Measurements from ENCODE around the gene SLC5A9. TPM values are rescaled to one million over a fixed set of nuclear protein-coding genes. Genes with fewer than 3 reads are reported as not detected.
"Not testable (repeated sequence)": the region's sequence is repeated elsewhere in the genome, so short reads cannot be mapped to it uniquely, and the experiment has no call there.

SLC5A9 gene
- total RNA-seq, 1 experiment from 2014 or later: not detected

GRCh38 chr1:48292706-48293105 lies 70.2 kb downstream of the SLC5A9 start:
- no peak overlapping the region for H4K91ac ChIP-seq (ENCODE audit: insufficient read length, low read depth, low read length)
- no peak overlapping the region for H3K4me2 ChIP-seq (ENCODE audit: insufficient read depth, insufficient read length, low read length)
- no peak overlapping the region for H4K8ac ChIP-seq (replicated peaks; ENCODE audit: insufficient read length, low read depth, low read length)
- H3K79me2 ChIP-seq (ENCODE audit: insufficient read depth, low read length): no peaks in the 10 kb centered on the region
- no peak for TF ChIP-seq CTCF (conservative IDR thresholded peaks at IDR 0.05)
- H2AFZ ChIP-seq (ENCODE audit: low read length): no peak overlapping the region
- H2BK120ac ChIP-seq (ENCODE audit: low read depth, low read length, poor library complexity, severe bottlenecking): no peak overlapping the region
- Mint-ChIP-seq H3K4me3 (no peak overlapping the region), H3K27ac (peak overlapping the region in 1 of 3 experiments; percentile 80; a peak in 1 of 7 replicates), H3K9me3 (peaks cover 10 to 11% of the 10 kb centered on the region in 2 experiments; a peak in 4 of 5 replicates), H3K36me3 (ENCODE audit: insufficient read depth in 1 of 3, low read depth in 3 of 3) (peaks cover 4 to 8% (median 7%) of the 10 kb centered on the region in 3 experiments; a peak in 5 of 7 replicates), H3K4me1 (no peaks in the 10 kb centered on the region; a peak in 1 of 4 replicates), H3K27me3 (ENCODE audit: low read depth) (peaks cover 1% of the 10 kb centered on the region; the same call in 1 of the 2 replicates)
- H2BK15ac ChIP-seq (ENCODE audit: low read depth, low read length): no peak overlapping the region
- H2BK5ac ChIP-seq (ENCODE audit: insufficient read length, low read length): no peak overlapping the region
- H4K5ac ChIP-seq (ENCODE audit: insufficient read length, low read depth, low read length): no peak overlapping the region
- H3K14ac ChIP-seq (ENCODE audit: insufficient read depth, low read length): no peak overlapping the region
- H2AK5ac ChIP-seq (ENCODE audit: insufficient read length, low read length): no peak overlapping the region
- H3K79me1 ChIP-seq (ENCODE audit: insufficient read depth, low read depth, low read length, poor library complexity, severe bottlenecking): no peaks in the 10 kb centered on the region
- no peak overlapping the region for H3T11ph ChIP-seq (ENCODE audit: low read length)
- no peak overlapping the region for H2BK12ac ChIP-seq (ENCODE audit: insufficient read length, low read depth, low read length)
- no peak overlapping the region for H3K4ac ChIP-seq (ENCODE audit: low read depth, low read length)
- WGBS (ENCODE audit: extremely low coverage, insufficient read length, low lambda C conversion rate): no CpG with 5 or more reads among the region's 5 CpGs
- H3K9me3 ChIP-seq (ENCODE audit: control insufficient read depth, low read depth, low read length): no peaks in the 10 kb centered on the region
- no peak overlapping the region for H3K56ac ChIP-seq (ENCODE audit: insufficient read length, low read depth, low read length)
- no peak for DNase-seq
- no peak overlapping the region for H3K18ac ChIP-seq (ENCODE audit: insufficient read length, low read depth, low read length)
- no peak overlapping the region for H3K23ac ChIP-seq (ENCODE audit: insufficient read length, low read depth, low read length)
- no peaks in the 10 kb centered on the region for H3K27me3 ChIP-seq (ENCODE audit: insufficient read depth, low read length)
- H2BK20ac ChIP-seq (ENCODE audit: low read depth, low read length, poor library complexity, severe bottlenecking): no peak overlapping the region
- H3K9ac ChIP-seq (ENCODE audit: extremely low read depth, insufficient read length, low read length): no peak overlapping the region
- H3K23me2 ChIP-seq (ENCODE audit: insufficient read length, low read depth, low read length, poor library complexity, severe bottlenecking): no peaks in the 10 kb centered on the region
- H3K4me1 ChIP-seq (ENCODE audit: insufficient read depth, low read length): no peaks in the 10 kb centered on the region
- no peak overlapping the region for H3K27ac ChIP-seq (ENCODE audit: insufficient read length, low read depth, low read length)
- H4K20me1 ChIP-seq (ENCODE audit: control insufficient read depth, insufficient read depth, insufficient read length): no peaks in the 10 kb centered on the region

- not testable (repeated sequence) for H3K79me1 ChIP-seq (ENCODE audit: insufficient read depth, low read depth, low read length, poor library complexity, severe bottlenecking); H3K18ac ChIP-seq (ENCODE audit: insufficient read length, low read depth, low read length); H3K23ac ChIP-seq (ENCODE audit: insufficient read length, low read depth, low read length); H2BK15ac ChIP-seq (ENCODE audit: low read depth, low read length); H3T11ph ChIP-seq (ENCODE audit: low read length); H3K4me1 ChIP-seq (ENCODE audit: insufficient read depth, low read length); H3K4me2 ChIP-seq (ENCODE audit: insufficient read depth, insufficient read length, low read length); H3K14ac ChIP-seq (ENCODE audit: insufficient read depth, low read length); H2BK12ac ChIP-seq (ENCODE audit: insufficient read length, low read depth, low read length); H2BK120ac ChIP-seq (ENCODE audit: low read depth, low read length, poor library complexity, severe bottlenecking); H2BK5ac ChIP-seq (ENCODE audit: insufficient read length, low read length); H3K23me2 ChIP-seq (ENCODE audit: insufficient read length, low read depth, low read length, poor library complexity, severe bottlenecking); H3K4me3 Mint-ChIP-seq; H3K36me3 Mint-ChIP-seq (ENCODE audit: insufficient read depth in 1 of 3, low read depth in 3 of 3); H2BK20ac ChIP-seq (ENCODE audit: low read depth, low read length, poor library complexity, severe bottlenecking); H4K91ac ChIP-seq (ENCODE audit: insufficient read length, low read depth, low read length); H3K9me3 ChIP-seq (ENCODE audit: control insufficient read depth, low read depth, low read length); H3K4me1 Mint-ChIP-seq; H4K20me1 ChIP-seq (ENCODE audit: control insufficient read depth, insufficient read depth, insufficient read length); H3K27ac ChIP-seq (ENCODE audit: insufficient read length, low read depth, low read length); H3K56ac ChIP-seq (ENCODE audit: insufficient read length, low read depth, low read length); H3K27ac Mint-ChIP-seq; H3K9me3 Mint-ChIP-seq; H3K27me3 Mint-ChIP-seq (ENCODE audit: low read depth); H4K5ac ChIP-seq (ENCODE audit: insufficient read length, low read depth, low read length); H4K8ac ChIP-seq (replicated peaks; ENCODE audit: insufficient read length, low read depth, low read length); DNase-seq; H3K27me3 ChIP-seq (ENCODE audit: insufficient read depth, low read length); H3K4ac ChIP-seq (ENCODE audit: low read depth, low read length); H3K79me2 ChIP-seq (ENCODE audit: insufficient read depth, low read length); H2AK5ac ChIP-seq (ENCODE audit: insufficient read length, low read length); H2AFZ ChIP-seq (ENCODE audit: low read length); H3K9ac ChIP-seq (ENCODE audit: extremely low read depth, insufficient read length, low read length)
- WGBS (ENCODE audit: extremely low coverage, insufficient read length, low lambda C conversion rate): no CpG with 5 or more reads among the region's 6 CpGs
Measured at GRCh38 chr1:48294094-48294493, 71.6 kb downstream of the SLC5A9 start.

Measured in H9 (cell line).